AG04449 (cell line): Measurements from ENCODE around the gene KRT28.
"Not testable (repeated sequence)": the region's sequence is repeated elsewhere in the genome, so short reads cannot be mapped to it uniquely, and the experiment has no call there.

ENCODE experiments used
- CTCF ChIA-PET: fragments of 350-600 bp; formaldehyde crosslinking; extraction: SDS; loops from one replicate; lab custom pipeline; 2021; ENCODE audit warnings: antibody characterized with exemption; lab: Yijun Ruan, JAX
- POLR2A ChIA-PET: fragments of 400-600, 350-600 bp; formaldehyde crosslinking; extraction: SDS; loops from one replicate; lab custom pipeline; 2020; ENCODE audit warnings: antibody characterized with exemption, inconsistent platforms; lab: Yijun Ruan, JAX
- DNase-seq: peaks from one replicate; pipeline ENCODE4 v3.0.0-alpha.2; 2010; ENCODE audit warnings: low read depth, low spot score
- H3K4me3 ChIP-seq: 2 replicates; pipeline ENCODE4 v1.5.1; 2011; ENCODE audit warnings: low read depth, mild to moderate bottlenecking, control low read depth, low read length
- CTCF ChIP-seq: IDR thresholded peaks from one replicate; pipeline ENCODE4 v1.5.1; 2011; ENCODE audit warnings: mild to moderate bottlenecking, moderate library complexity, low read length, control low read depth, inconsistent platforms; ENCODE audit not compliant: insufficient read depth; ENCODE audit errors: missing control alignments

The KRT28 gene

DNA sequence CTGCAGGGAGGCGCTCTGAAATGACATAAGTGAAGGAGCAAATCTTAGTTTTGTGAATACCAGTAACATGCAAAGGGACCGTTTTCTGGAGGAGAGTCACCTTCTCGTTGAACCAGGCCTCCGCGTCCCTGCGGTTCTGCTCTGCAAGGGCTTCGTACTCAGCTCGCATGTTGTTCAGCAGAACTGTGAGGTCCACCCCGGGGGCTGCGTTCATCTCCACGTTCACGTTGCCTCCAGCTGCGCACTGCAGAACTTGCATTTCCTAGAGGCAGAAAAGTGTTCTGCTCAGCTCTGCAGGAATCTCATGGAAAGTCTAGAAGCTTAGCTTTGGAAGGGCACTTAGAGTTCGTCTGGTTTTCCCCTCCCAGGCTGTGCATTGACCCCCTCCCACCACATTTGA, 48.7 kb downstream of the KRT28 start:
- POLR2A ChIA-PET: no interaction called here
- no peak overlapping the region for H3K4me3 ChIP-seq
- no peak for TF ChIP-seq CTCF
- DNase-seq: no peak
- CTCF ChIA-PET: interaction anchor here (0.8 kb wide), 1 partner anchor 912 kb away, joined by 3 read pairs; no protein-coding TSS in a partner anchor

GRCh38 chr17:40750391-40750790, 49.4 kb downstream of the KRT28 start:
- ChIA-PET POLR2A (no interaction called here), CTCF (interaction anchor here (0.8 kb wide), 1 partner anchor 913 kb away, joined by 3 read pairs; no protein-coding TSS in a partner anchor)
- no peak for DNase-seq
- TF ChIP-seq CTCF: no peak
- H3K4me3 ChIP-seq: no peak overlapping the region

DNA sequence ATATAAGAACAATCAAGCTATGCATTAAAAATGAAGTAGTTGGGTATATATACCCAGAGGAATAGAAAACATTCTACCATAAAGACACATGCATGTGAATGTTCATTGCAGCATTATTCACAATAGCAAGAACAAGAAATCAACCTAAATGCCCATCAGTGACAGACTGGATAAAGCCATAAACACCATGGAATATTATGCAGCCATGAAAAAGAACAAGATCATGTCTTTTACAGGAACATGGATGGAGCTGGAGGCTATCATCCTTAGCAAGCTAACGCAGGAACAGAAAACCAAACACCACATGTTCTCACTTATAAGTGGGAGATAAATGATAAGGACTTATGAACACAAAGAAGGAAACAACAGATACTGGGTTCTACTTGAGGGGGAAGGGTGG, 51.1 kb downstream of the KRT28 start:
- DNase-seq, CTCF ChIA-PET, POLR2A ChIA-PET, H3K4me3 ChIP-seq: not testable (repeated sequence)
